GM23248 (cell line): ENCODE results near the gene PIGX.

ENCODE experiments used
- EZH2 ChIP-seq: fragments of 200-600 bp; sonication (generic); IDR thresholded peaks from 2 replicates; pipeline ENCODE4 v1.6.1; 2018; ENCODE audit warnings: antibody characterized with exemption, mild to moderate bottlenecking; ENCODE audit not compliant: insufficient read depth, poor library complexity, severe bottlenecking
- EZH2phosphoT487 ChIP-seq: fragments of 200-600 bp; sonication (generic); IDR thresholded peaks from 2 replicates; pipeline ENCODE4 v1.6.1; 2018; ENCODE audit warnings: antibody characterized with exemption, moderate library complexity, mild to moderate bottlenecking, low read depth; ENCODE audit not compliant: insufficient read depth

DNA sequence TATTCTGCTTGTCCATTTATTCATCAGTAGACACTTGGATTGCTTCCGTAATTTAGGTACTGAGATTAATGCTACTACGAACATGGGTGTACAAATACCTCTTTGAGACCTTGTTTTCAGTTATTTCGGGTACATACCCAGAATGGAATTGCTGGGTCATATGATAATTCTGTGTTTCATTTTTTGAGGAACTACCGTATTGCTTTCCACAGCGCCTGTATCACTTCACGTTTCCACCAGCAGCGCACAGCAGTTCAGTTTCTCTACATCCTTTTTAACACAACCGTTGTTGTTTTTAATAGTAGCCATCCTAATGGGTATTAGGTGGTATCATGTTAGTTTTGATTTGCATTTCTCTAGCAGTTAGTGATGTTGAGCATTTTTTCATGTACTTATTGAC is 36.9 kb downstream of the PIGX start:
- TF ChIP-seq EZH2 (no peak), EZH2phosphoT487 (no peak)
